Adrenal gland (tissue), 12 donors: Measurements from ENCODE around the gene TRIM16. TPM values are rescaled to one million over a fixed set of nuclear protein-coding genes. Genes with fewer than 3 reads are reported as not detected.
"Not testable (repeated sequence)": the region's sequence is repeated elsewhere in the genome, so short reads cannot be mapped to it uniquely, and the experiment has no call there.

Experiments
- DNase-seq, 7 donors: peaks; one replicate each; pipeline ENCODE4 v3.0.0-alpha.2; 2019 to 2020
- H3K27ac ChIP-seq, 5 donors: fragments of 200-600 bp; sonication (generic) in 4 of 5; 1 replicate in 3 of 5; 2 replicates in 2 of 5; pipeline versions ENCODE4 v1.5.1 to v1.8.0; 2016 to 2020; ENCODE audit warnings: mild to moderate bottlenecking in 1 of 5
- H3K27me3 ChIP-seq: fragments of 200-600 bp; 2 replicates; pipeline ENCODE4 v1.8.0; 2021
- H3K36me3 ChIP-seq, 2 donors: fragments of 200-600 bp; replicated peaks in 1 of 2; 1 replicate in 1 of 2; 2 replicates in 1 of 2; pipeline versions ENCODE4 v1.5.1 to v1.8.0; 2018 to 2022
- H3K4me1 ChIP-seq, 2 donors: fragments of 200-600 bp; replicated peaks in 1 of 2; 1 replicate in 1 of 2; 2 replicates in 1 of 2; pipeline versions ENCODE4 v1.5.1 to v1.8.0; 2018 to 2021
- H3K4me3 ChIP-seq, 4 donors: fragments of 200-600 bp; sonication (generic) in 3 of 4; one replicate each; pipeline ENCODE4 v1.5.1; 2016 to 2018
- H3K9me3 ChIP-seq, 3 donors: fragments of 200-600 bp; sonication (generic) in 1 of 3; replicated peaks in 1 of 3; 1 replicate in 2 of 3; 2 replicates in 1 of 3; pipeline versions ENCODE4 v1.5.1 to v1.8.0; 2016 to 2021
- POLR2A ChIP-seq, 2 donors: fragments of 450-650 bp; IDR thresholded peaks; one replicate each; pipeline ENCODE4 v1.6.1; 2017; ENCODE audit warnings: antibody characterized with exemption in 2 of 2, mild to moderate bottlenecking in 2 of 2, moderate library complexity in 1 of 2
- WGBS, 4 donors: extraction: QIAGEN DNeasy Blood & Tissue Kit in 2 of 4; methylation state at CpG; one replicate each; pipeline versions ENCODE4 v1.1.5 to v1.1.7; 2013 to 2017; 5-methylcytosine and 5-hydroxymethylcytosine counted together
- intact Hi-C, 2 donors: fragments of 100-400 bp; cut with DNase I; formaldehyde crosslinking; loops; one replicate each; pipeline versions ENCODE4 v1.14.1 to v1.15.0; 2022 to 2023
- polyA plus RNA-seq, 3 donors: library from polyadenylated mRNA; stranded (reverse); fragments of 200-250 nt in 2 of 3; fragments of 350-450 nt in 1 of 3; fragmentation: Illumina TruSeq in 1 of 3; extraction: RNeasy Lipid Tissue Mini Kit (QIAGEN cat#74804) in 1 of 3; gene quantifications; one replicate each; pipeline ENCODE4 v1.2.3, GENCODE V29; 2013 to 2014
- total RNA-seq, 9 donors: library from RNA; depleted of rRNA in 4 of 9; stranded (reverse); fragments of >200 nt in 4 of 9; fragments of 120-200 nt in 1 of 9; fragmentation: NEBNext Ultra II Directional in 1 of 9; extraction: Animal tissue kit (Norgen Biotek cat#: 25700) in 1 of 9; gene quantifications; one replicate each; pipeline versions ENCODE4 v1.1.0 to v1.2.4, GENCODE V29; 2013 to 2023
- donor health status: healthy with polysubstance abuse.
- donor health status: Bipolar disorder and iron deficiency.
- donor health status: DM: yes; HTN: yes; CAD: no.
- donor health status: DM: no; HTN: no; CAD: no.
- donor health status: DM: no; HTN: no; CAD: no.
- donor health status: DM: yes; HTN: yes; CAD: no.

Gene TRIM16
- total and polyA plus RNA-seq, 12 donors, result 7.1 to 109 (median 45.3) TPM

DNA sequence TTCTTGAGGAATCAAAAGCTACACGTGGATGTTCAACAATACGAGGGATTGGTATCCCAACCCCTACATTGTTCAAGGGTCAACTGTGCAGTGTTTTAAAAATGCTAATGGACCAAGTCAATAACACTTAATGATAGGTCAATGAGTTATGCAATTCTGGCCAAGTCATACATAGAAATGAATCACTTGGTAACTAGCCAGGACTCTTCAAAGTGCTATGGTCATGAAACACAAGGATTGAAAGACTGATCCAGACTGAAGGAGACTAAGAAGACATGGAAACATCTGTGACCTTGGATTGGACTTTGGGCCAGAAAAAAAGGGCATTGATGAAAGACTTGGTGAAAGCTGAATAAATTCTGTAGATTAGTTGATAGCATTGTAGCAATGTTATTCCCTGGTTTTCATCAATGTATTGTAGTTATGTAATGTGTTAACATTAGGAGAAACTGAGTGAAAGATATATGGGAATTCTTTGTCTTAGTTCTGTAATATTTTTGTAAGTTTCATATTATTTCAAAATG lies 53.1 kb downstream of the TRIM16 start:
- H3K36me3 ChIP-seq, H3K27me3 ChIP-seq, intact Hi-C loops, H3K4me3 ChIP-seq, H3K4me1 ChIP-seq, H3K9me3 ChIP-seq, H3K27ac ChIP-seq, DNase-seq: not testable (repeated sequence)
- WGBS, 4 donors, result 63 to 90% (median 78%) methylated on average over 2 of the region's 2 CpGs

DNA sequence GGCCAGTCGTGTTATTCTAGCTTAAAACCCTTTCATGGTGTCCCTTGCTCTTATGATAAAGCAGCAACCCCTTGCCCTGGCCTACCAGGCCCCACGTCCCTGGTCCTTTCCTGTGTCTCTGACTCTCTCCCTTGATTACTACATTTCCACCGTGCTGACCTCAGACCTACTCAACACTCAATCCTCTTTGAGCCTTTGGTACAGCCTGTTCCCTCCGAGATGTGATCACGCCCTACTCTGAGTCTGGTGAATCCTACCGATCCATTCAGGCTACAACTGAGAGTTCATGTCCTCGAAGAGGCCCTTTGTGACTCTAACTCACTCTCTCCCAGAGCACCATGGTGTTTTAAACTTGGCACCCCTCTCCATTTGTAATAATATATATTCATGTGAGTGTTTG lies 54.1 kb downstream of the TRIM16 start:
- intact Hi-C loops, H3K9me3 ChIP-seq, DNase-seq, H3K27ac ChIP-seq, H3K4me1 ChIP-seq, H3K4me3 ChIP-seq, H3K36me3 ChIP-seq, H3K27me3 ChIP-seq: not testable (repeated sequence)
- 84 to 90% (median 89%) methylated on average over 7 of the region's 7 CpGs for WGBS, 4 donors

DNA sequence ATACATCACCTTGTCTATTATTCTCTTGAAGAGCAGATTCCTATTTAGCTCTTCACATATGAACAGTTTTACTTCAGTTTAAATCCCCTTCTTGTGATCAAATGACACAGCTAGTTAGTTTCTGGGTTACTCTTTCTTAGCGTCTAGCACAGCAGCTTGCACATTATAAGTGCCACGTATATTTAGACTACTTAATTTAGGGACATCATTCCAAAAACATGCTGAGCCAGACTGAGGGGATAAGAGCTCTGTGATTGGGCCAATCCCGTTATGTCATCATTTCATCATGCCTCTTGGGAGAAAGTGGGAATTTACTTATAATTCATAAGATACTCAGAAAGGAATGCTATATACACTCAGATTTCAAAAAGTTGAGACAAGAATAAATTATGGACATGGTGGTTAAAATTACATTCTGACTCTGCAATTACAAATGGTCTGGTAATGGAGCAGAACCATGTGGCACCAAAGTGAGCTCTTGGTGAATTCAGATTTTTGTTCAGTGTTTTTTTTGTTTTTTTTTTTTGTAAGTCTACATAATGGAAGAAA lies 60.4 kb downstream of the TRIM16 start:
- H3K27me3 ChIP-seq, H3K4me3 ChIP-seq, H3K27ac ChIP-seq, intact Hi-C loops, DNase-seq, H3K4me1 ChIP-seq, H3K9me3 ChIP-seq, H3K36me3 ChIP-seq: not testable (repeated sequence)
- WGBS, 4 donors, result 82 to 88% (median 83%) methylated on average over 3 of the region's 3 CpGs

GRCh38 chr17:15623255-15623654 lies 60.9 kb downstream of the TRIM16 start:
- intact Hi-C loops, result not testable (repeated sequence)

GRCh38 chr17:15622124-15622523 lies 62.0 kb downstream of the TRIM16 start:
- H3K27me3 ChIP-seq, H3K27ac ChIP-seq, intact Hi-C loops, DNase-seq, H3K4me3 ChIP-seq, H3K4me1 ChIP-seq, H3K9me3 ChIP-seq, H3K36me3 ChIP-seq: not testable (repeated sequence)
- WGBS, 4 donors, result 90 to 97% (median 93%) methylated on average over 3 to 6 of the region's 8 CpGs

More at GRCh38 chr17:15623255-15623654, 60.9 kb downstream of the TRIM16 start:
- 90 to 98% (median 96%) methylated on average over 3 of the region's 4 CpGs for WGBS, 4 donors
- H3K4me3 ChIP-seq, H3K36me3 ChIP-seq, H3K9me3 ChIP-seq, H3K27me3 ChIP-seq, DNase-seq, H3K27ac ChIP-seq, H3K4me1 ChIP-seq: not testable (repeated sequence)

DNA sequence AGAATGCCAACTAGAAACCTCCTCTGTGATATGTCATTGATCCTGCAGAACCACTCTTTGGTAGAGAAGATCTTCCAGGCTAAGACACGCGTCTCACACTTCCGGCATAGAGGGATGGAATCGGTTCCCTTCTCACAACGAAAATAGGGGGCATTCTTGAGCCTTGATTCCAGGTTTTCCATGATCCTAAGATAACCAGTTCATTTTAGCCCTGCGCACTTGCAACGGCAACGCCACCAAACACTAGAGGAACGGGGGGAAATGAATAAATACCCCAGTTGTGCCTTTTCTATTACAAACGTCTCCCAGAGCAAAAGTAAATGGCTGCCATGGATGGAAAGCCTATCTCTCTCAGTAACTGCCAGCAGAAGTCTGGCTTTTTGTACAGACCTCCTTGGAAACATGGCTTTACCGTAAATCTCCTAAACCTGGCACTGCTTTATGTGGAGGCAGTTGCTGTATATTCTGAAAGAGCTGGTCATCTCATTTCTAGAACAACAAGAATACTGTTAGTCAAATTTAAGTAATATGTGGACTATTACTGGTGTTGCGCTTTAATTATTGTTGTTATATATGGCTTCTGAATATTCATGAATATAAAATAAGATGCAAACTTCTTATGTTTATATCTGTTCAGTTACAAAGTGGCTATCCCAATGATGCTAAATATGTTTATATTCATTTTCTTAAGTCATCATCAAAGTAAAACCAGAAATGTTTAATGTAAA lies 64.6 kb downstream of the TRIM16 start, which contains the start of gene FBXW10B:
Gene FBXW10B (minus strand): TSS at position 374 of the 728 bp plus-strand sequence. CDS start 192 bp downstream, at position 182.
- H3K9me3 ChIP-seq, DNase-seq, intact Hi-C loops, H3K4me1 ChIP-seq, H3K36me3 ChIP-seq, H3K27me3 ChIP-seq: not testable (repeated sequence)
- H3K4me3 ChIP-seq, result peak within 1 kb of the TSS in 1 of 4 donors; percentile 52
- peak in 1 of 2 donors; percentile 21 for TF ChIP-seq POLR2A (IDR thresholded peaks at IDR 0.05)
- peak within 1 kb of the TSS in 1 of 5 donors; percentile 63 for H3K27ac ChIP-seq
- WGBS, 4 donors, result 13 to 33% (median 26%) methylated on average over 8 to 11 of the region's 12 CpGs

- H3K27me3 ChIP-seq, intact Hi-C loops, H3K9me3 ChIP-seq, H3K4me3 ChIP-seq, H3K4me1 ChIP-seq, H3K27ac ChIP-seq, DNase-seq, H3K36me3 ChIP-seq: not testable (repeated sequence)
- WGBS, 4 donors, result 75 to 78% (median 76%) methylated on average over 4 of the region's 4 CpGs
Observed at GRCh38 chr17:15616828-15617227, 67.3 kb downstream of the TRIM16 start.

GRCh38 chr17:15615850-15616249 lies 68.3 kb downstream of the TRIM16 start:
- intact Hi-C loops, H3K4me1 ChIP-seq, H3K36me3 ChIP-seq, H3K27ac ChIP-seq, DNase-seq, H3K27me3 ChIP-seq, H3K9me3 ChIP-seq, H3K4me3 ChIP-seq: not testable (repeated sequence)
- 58% methylated on average over 6 of the region's 6 CpGs for WGBS, 4 donors

DNA sequence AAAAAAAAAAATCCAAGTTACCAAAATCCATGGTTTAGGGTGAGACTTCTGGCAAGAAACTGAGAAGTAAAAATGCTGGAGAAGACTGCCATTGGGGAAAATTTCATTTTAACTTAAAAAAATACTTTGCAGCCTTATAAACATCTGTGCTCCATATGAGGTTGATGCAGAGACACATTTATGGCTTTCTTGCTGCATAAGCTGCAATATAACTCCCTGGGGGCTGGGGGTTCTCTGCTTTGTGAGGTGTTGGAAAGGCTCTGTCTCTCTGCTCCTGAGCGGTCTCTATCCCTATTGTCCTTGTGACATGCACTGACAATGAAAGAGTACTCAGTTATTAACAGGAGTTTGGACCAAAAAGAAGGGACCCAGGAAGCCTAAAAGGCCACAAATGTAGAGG lies 71.0 kb downstream of the TRIM16 start:
- DNase-seq, H3K27me3 ChIP-seq, H3K4me1 ChIP-seq, H3K4me3 ChIP-seq, intact Hi-C loops, H3K36me3 ChIP-seq, H3K9me3 ChIP-seq, H3K27ac ChIP-seq: not testable (repeated sequence)
- WGBS, 4 donors, result 97 to 100% (median 100%) methylated on average over 1 of the region's 1 CpG; no CpG with 5 or more reads in 1 of the 4 donors

GRCh38 chr17:15592960-15593359 lies 91.2 kb downstream of the TRIM16 start:
- H3K4me1 ChIP-seq, H3K9me3 ChIP-seq, H3K4me3 ChIP-seq, H3K27ac ChIP-seq, DNase-seq, H3K27me3 ChIP-seq, intact Hi-C loops, H3K36me3 ChIP-seq: not testable (repeated sequence)
- WGBS, 4 donors, result 80 to 91% (median 89%) methylated on average over 6 to 8 of the region's 8 CpGs

DNA sequence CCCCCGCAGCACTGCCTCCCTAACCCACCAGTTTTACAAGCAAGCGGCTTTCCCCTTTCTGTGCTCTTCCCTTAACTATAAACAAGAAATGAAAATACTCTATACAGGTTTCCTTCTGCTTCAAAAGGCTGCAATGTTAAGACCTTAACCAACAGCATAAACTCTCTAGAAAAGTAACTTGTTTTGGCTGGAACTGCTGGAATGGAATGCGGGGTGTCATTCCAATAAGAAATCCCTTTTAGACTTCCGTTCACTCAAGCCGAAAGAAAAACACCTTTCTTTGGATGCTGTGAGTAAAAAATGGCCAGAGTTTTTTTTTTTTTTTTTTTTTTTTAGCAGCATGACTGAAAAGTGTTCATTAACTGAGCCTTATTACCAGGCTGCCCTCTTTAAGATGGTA lies 92.1 kb downstream of the TRIM16 start:
- H3K36me3 ChIP-seq, intact Hi-C loops, H3K4me1 ChIP-seq, H3K27me3 ChIP-seq, H3K4me3 ChIP-seq, DNase-seq, H3K9me3 ChIP-seq, H3K27ac ChIP-seq: not testable (repeated sequence)
- 65 to 74% (median 71%) methylated on average over 5 of the region's 5 CpGs for WGBS, 4 donors
